T-helper 22 cell (primary cell): ENCODE data around the gene DUS2.

ENCODE experiments used
- DNase-seq: peaks from one replicate; pipeline ENCODE4 v3.0.0-alpha.2; 2020; ENCODE audit warnings: low read depth

DUS2 gene

GRCh38 chr16:68128577-68129305 lies 105.7 kb downstream of the DUS2 start:
- DNase-seq, result no peak
